Stimulated activated CD8-positive, alpha-beta memory T cell treated with anti-CD3 and anti-CD28 coated beads, Interleukin-4, amount 100 ng/mL, for 24 hours (primary cell): ENCODE data around the gene HMX1.

ENCODE experiments used
- DNase-seq: peaks from one replicate; pipeline ENCODE4 v3.0.0-alpha.2; 2020; ENCODE audit warnings: low read depth

Gene HMX1

GRCh38 chr4:8910100-8910821, 38.6 kb upstream of the HMX1 start:
- DNase-seq: no peak

GRCh38 chr4:8909548-8909947, 37.9 kb upstream of the HMX1 start:
- no peak for DNase-seq

GRCh38 chr4:8908206-8908893, 36.7 kb upstream of the HMX1 start:
- DNase-seq: no peak

- no peak for DNase-seq
These were observed 36.1 kb upstream of the HMX1 start for GRCh38 chr4:8907596-8908205.

GRCh38 chr4:8906991-8907595, 35.5 kb upstream of the HMX1 start:
- no peak for DNase-seq

GRCh38 chr4:8906668-8906970, 35.0 kb upstream of the HMX1 start:
- no peak for DNase-seq

GRCh38 chr4:8905773-8906667, 34.4 kb upstream of the HMX1 start:
- DNase-seq: no peak

GRCh38 chr4:8905226-8905772, 33.7 kb upstream of the HMX1 start:
- DNase-seq: no peak

- no peak for DNase-seq
These were observed 33.0 kb upstream of the HMX1 start for GRCh38 chr4:8904666-8905065.

GRCh38 chr4:8904041-8904501, 32.4 kb upstream of the HMX1 start:
- DNase-seq: no peak

GRCh38 chr4:8901335-8901734, 29.7 kb upstream of the HMX1 start:
- no peak for DNase-seq

- DNase-seq: no peak
These were observed 28.9 kb upstream of the HMX1 start for GRCh38 chr4:8900588-8900987.

- DNase-seq: no peak
These were observed 26.8 kb upstream of the HMX1 start for GRCh38 chr4:8898419-8898818.

- no peak for DNase-seq
These were observed 25.9 kb upstream of the HMX1 start for GRCh38 chr4:8897251-8898167.

- DNase-seq: no peak
These were observed 24.9 kb upstream of the HMX1 start for GRCh38 chr4:8896506-8896905.

- no peak for DNase-seq
These were observed 24.4 kb upstream of the HMX1 start for GRCh38 chr4:8896071-8896470.

- no peak for DNase-seq
These were observed 23.7 kb upstream of the HMX1 start for GRCh38 chr4:8895295-8895694.

- DNase-seq: no peak
These were observed 22.8 kb upstream of the HMX1 start for GRCh38 chr4:8894424-8894816.

- no peak for DNase-seq
These were observed 22.2 kb upstream of the HMX1 start for GRCh38 chr4:8893624-8894423.

- no peak for DNase-seq
These were observed 21.6 kb upstream of the HMX1 start for GRCh38 chr4:8893227-8893623.
